MM.1S (cell line): ENCODE results near the gene STK36.

Experiments used
- DNase-seq: peaks from one replicate; pipeline ENCODE4 v3.0.0-alpha.2; 2015
- H2AFZ ChIP-seq: fragments of 300-600 bp; sonication (generic); 2 replicates; pipeline ENCODE4 v1.6.0; 2016; ENCODE audit warnings: antibody characterized with exemption, low read length
- H3F3A ChIP-seq: fragments of 300-600 bp; sonication (generic); 2 replicates; pipeline ENCODE4 v1.6.1; 2016; ENCODE audit warnings: mild to moderate bottlenecking, antibody characterized with exemption, low read length, moderate library complexity, mixed read lengths; ENCODE audit not compliant: insufficient read depth
- H3K27ac ChIP-seq: fragments of 300-600 bp; sonication (generic); 2 replicates; pipeline ENCODE4 v1.5.1; 2016; ENCODE audit warnings: mild to moderate bottlenecking, low read length
- H3K27me3 ChIP-seq: fragments of 300-600 bp; sonication (generic); replicated peaks from 2 replicates; pipeline ENCODE4 v1.6.0; 2016; ENCODE audit warnings: low read length; ENCODE audit not compliant: insufficient read depth
- H3K36me3 ChIP-seq: fragments of 300-600 bp; sonication (generic); replicated peaks from 2 replicates; pipeline ENCODE4 v1.6.1; 2016; ENCODE audit warnings: mild to moderate bottlenecking, low read length, mixed read lengths; ENCODE audit not compliant: insufficient read depth
- H3K4me1 ChIP-seq: fragments of 300-600 bp; sonication (generic); 2 replicates; pipeline ENCODE4 v1.6.1; 2016; ENCODE audit warnings: low read length, mixed read lengths
- H3K4me2 ChIP-seq: fragments of 300-600 bp; sonication (generic); 2 replicates; pipeline ENCODE4 v1.6.0; 2016; ENCODE audit warnings: low read depth, low read length
- H3K4me3 ChIP-seq: fragments of 300-600 bp; sonication (generic); 2 replicates; pipeline ENCODE4 v1.5.1; 2016; ENCODE audit warnings: low read length, mixed read lengths
- H3K79me2 ChIP-seq: fragments of 300-600 bp; sonication (generic); 2 replicates; pipeline ENCODE4 v1.6.1; 2016; ENCODE audit warnings: mixed run types, low read length, mixed read lengths
- H3K9ac ChIP-seq: fragments of 300-600 bp; sonication (generic); 2 replicates; pipeline ENCODE4 v1.6.1; 2016; ENCODE audit warnings: low read length, mixed read lengths
- H3K9me2 ChIP-seq: fragments of 300-600 bp; sonication (generic); replicated peaks from 2 replicates; pipeline ENCODE4 v1.6.1; 2016; ENCODE audit warnings: mild to moderate bottlenecking, low read length, mixed read lengths; ENCODE audit not compliant: insufficient read depth
- H3K9me3 ChIP-seq: fragments of 300-600 bp; sonication (generic); replicated peaks from 2 replicates; pipeline ENCODE4 v1.6.1; 2016; ENCODE audit warnings: mild to moderate bottlenecking, low read length, mixed read lengths; ENCODE audit not compliant: insufficient read depth
- H4K20me1 ChIP-seq: fragments of 300-600 bp; sonication (generic); 2 replicates; pipeline ENCODE4 v1.6.1; 2016; ENCODE audit warnings: mild to moderate bottlenecking, low read length, moderate library complexity, mixed read lengths; ENCODE audit not compliant: insufficient read depth
- CTCF ChIP-seq: fragments of 300-600 bp; sonication (generic); IDR thresholded peaks from 2 replicates; pipeline ENCODE4 v1.5.1; 2016; ENCODE audit warnings: antibody characterized with exemption, low read length, mixed read lengths
- EZH2 ChIP-seq: fragments of 300-600 bp; sonication (generic); optimal IDR thresholded peaks from 2 replicates; pipeline ENCODE3; 2017; ENCODE audit warnings: low read depth, mild to moderate bottlenecking, antibody characterized with exemption, low read length, mixed read lengths
- EZH2phosphoT487 ChIP-seq: fragments of 300-600 bp; sonication (generic); IDR thresholded peaks from 2 replicates; pipeline ENCODE4 v1.6.1; 2018; ENCODE audit warnings: antibody characterized with exemption, low read length

Gene STK36

GRCh38 chr2:218626369-218626768 lies 45.5 kb upstream of the STK36 start:
- no peak for DNase-seq
- Histone ChIP-seq H3K9me2 (no peaks in the 10 kb centered on the region), H3K9me3 (no peaks in the 10 kb centered on the region), H4K20me1 (no peaks in the 10 kb centered on the region), H3K9ac (no peak overlapping the region), H3K4me1 (no peaks in the 10 kb centered on the region), H3K4me3 (no peak overlapping the region), H3K36me3 (no peaks in the 10 kb centered on the region), H3K27ac (no peak overlapping the region), H2AFZ (no peak overlapping the region), H3K79me2 (no peaks in the 10 kb centered on the region), H3F3A (no peaks in the 10 kb centered on the region), H3K27me3 (no peaks in the 10 kb centered on the region), H3K4me2 (no peak overlapping the region)
- TF ChIP-seq CTCF (no peak), EZH2phosphoT487 (no peak), EZH2 (no peak)

- Histone ChIP-seq H3K79me2 (no peaks in the 10 kb centered on the region), H3K36me3 (no peaks in the 10 kb centered on the region), H3K27me3 (no peaks in the 10 kb centered on the region), H3K9me3 (no peaks in the 10 kb centered on the region), H2AFZ (no peak overlapping the region), H3K4me1 (no peaks in the 10 kb centered on the region), H3K4me3 (no peak overlapping the region), H3K9me2 (no peaks in the 10 kb centered on the region), H3K27ac (no peak overlapping the region), H4K20me1 (no peaks in the 10 kb centered on the region), H3K4me2 (no peak overlapping the region), H3K9ac (no peak overlapping the region), H3F3A (no peaks in the 10 kb centered on the region)
- TF ChIP-seq EZH2phosphoT487 = no peak
- DNase-seq = no peak
Measured at GRCh38 chr2:218627939-218628338, 43.9 kb upstream of the STK36 start.

GRCh38 chr2:218631837-218632236 lies 40.0 kb upstream of the STK36 start:
- Histone ChIP-seq H3K4me2 (no peak overlapping the region), H3K9me2 (no peaks in the 10 kb centered on the region), H3K79me2 (no peaks in the 10 kb centered on the region), H3F3A (no peaks in the 10 kb centered on the region), H3K9ac (no peak overlapping the region), H4K20me1 (no peaks in the 10 kb centered on the region), H3K27ac (no peak overlapping the region), H3K27me3 (no peaks in the 10 kb centered on the region), H3K36me3 (no peaks in the 10 kb centered on the region; the same call in 1 of the 2 replicates), H3K4me1 (no peaks in the 10 kb centered on the region), H2AFZ (no peak overlapping the region), H3K9me3 (no peaks in the 10 kb centered on the region), H3K4me3 (no peak overlapping the region)
- no peak for DNase-seq
- TF ChIP-seq EZH2 (no peak), CTCF (no peak), EZH2phosphoT487 (no peak)

GRCh38 chr2:218635719-218636118 lies 36.2 kb upstream of the STK36 start:
- Histone ChIP-seq H3K36me3 (no peaks in the 10 kb centered on the region; the same call in 1 of the 2 replicates), H4K20me1 (no peaks in the 10 kb centered on the region), H3K4me3 (no peak overlapping the region), H3K9me2 (no peaks in the 10 kb centered on the region), H3F3A (no peaks in the 10 kb centered on the region), H3K79me2 (no peaks in the 10 kb centered on the region), H3K4me1 (no peaks in the 10 kb centered on the region), H2AFZ (no peak overlapping the region), H3K9me3 (no peaks in the 10 kb centered on the region), H3K27me3 (no peaks in the 10 kb centered on the region), H3K4me2 (no peak overlapping the region), H3K9ac (no peak overlapping the region), H3K27ac (no peak overlapping the region)
- DNase-seq = no peak
- TF ChIP-seq EZH2 (no peak), EZH2phosphoT487 (no peak), CTCF (no peak)
